HG03520 (cell line): ENCODE measurements around the gene MXRA7.
"Not testable (repeated sequence)": the region's sequence is repeated elsewhere in the genome, so short reads cannot be mapped to it uniquely, and the experiment has no call there.

ENCODE experiments used
- ATAC-seq: cut with Tn5 transposase; IDR thresholded peaks from one replicate; pipeline ENCODE4 v1.9.1; 2021; ENCODE audit warnings: mild to moderate bottlenecking, moderate library complexity; ENCODE audit not compliant: unreplicated experiment

The MXRA7 gene

GRCh38 chr17:76657505-76658241 lies 53.1 kb downstream of the MXRA7 start:
- no peak for ATAC-seq

GRCh38 chr17:76654408-76654807 lies 56.4 kb downstream of the MXRA7 start:
- no peak for ATAC-seq

DNA sequence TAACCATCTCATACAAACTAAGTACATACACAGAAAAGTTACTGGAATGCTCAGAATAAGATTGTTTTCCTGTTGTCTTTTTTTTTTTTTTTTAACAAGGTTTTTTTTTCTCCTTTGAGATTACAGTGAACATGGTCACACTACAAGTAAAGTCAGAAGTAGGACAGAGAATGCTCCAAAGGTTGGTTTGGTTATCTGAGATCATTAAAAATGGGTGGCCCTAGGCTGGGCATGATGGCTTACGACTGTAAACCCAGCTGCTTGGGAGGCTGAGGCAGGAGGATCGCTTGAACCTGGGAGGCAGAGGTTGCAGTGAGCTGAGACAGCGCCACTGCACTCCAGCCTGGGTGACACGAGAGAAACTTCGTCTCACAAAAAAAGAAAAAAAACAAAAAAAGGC lies 60.3 kb downstream of the MXRA7 start:
- ATAC-seq = no peak

GRCh38 chr17:76646712-76647111 lies 64.1 kb downstream of the MXRA7 start:
- ATAC-seq = no peak

GRCh38 chr17:76645481-76645880 lies 65.3 kb downstream of the MXRA7 start:
- ATAC-seq = no peak

- ATAC-seq = no peak
Observed at GRCh38 chr17:76644995-76645394, 65.8 kb downstream of the MXRA7 start.

- no peak for ATAC-seq
Observed at GRCh38 chr17:76643553-76644148, 67.1 kb downstream of the MXRA7 start, which contains the start of gene ST6GALNAC1. ST6GALNAC1 (minus strand) TSS chr17:76643757; CDS start chr17:76643638, 119 bp downstream.

GRCh38 chr17:76642994-76643393 lies 67.8 kb downstream of the MXRA7 start:
- ATAC-seq = no peak

- no peak for ATAC-seq
Observed at GRCh38 chr17:76642032-76642561, 68.7 kb downstream of the MXRA7 start.

DNA sequence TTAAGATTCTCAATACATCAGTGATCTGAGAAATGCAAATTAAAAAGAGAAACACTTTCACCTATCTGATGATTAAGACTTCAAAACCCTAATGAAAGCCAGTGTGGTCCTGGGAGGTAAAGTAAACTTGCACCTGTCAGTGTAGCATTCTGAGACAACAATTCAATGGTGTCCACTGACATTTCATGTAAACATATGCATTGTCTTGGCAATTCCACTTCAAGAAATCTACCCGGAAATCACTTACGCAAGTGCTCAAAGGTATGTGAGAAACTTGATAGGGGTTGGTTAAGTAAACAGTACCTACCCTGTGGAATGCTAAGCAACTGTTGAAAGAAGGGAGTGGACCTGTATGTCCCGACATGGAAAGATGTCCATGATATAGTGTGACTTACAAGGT lies 69.3 kb downstream of the MXRA7 start:
- ATAC-seq = no peak

DNA sequence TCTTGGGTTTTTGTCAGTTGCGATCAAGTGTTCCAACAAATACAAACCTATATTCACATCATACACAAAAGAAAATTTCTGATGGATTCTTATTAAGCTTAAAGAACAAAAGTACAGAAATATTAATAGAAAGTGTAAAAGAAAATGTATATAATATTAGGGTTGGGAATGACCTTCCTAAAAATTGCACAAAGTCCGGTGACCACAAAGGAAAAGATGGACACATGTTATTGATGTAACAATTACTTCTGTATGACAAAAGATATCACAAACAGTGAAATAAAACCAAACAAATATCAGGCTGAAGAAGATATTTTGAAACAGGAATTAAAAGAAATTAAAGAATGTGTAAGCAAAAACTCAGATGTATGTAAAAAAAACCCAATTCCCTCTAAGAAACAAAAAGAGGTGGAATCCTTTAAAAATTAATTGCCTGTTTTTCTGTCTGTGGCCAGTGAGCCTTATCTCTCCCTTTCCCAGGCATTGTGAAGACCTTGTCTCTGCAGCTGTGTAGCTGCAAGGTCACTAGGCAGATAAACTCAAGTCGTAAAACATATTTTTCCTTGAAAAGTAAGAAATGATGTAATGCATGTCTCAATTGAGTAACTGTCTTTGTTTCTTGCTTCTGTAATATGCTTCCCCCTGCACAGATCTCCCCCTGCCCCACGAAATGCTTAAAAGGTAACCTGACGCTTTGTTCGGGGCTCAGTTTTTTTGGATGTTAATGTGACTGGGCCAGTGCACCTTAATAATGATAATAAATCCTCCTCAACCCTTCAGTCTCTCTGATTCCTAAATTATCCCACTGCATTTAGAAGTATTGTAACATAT lies 70.0 kb downstream of the MXRA7 start:
- ATAC-seq = no peak

GRCh38 chr17:76638263-76638662 lies 72.5 kb downstream of the MXRA7 start:
- no peak for ATAC-seq

- ATAC-seq = not testable (repeated sequence)
Observed at GRCh38 chr17:76636486-76637206, 74.1 kb downstream of the MXRA7 start.

- no peak for ATAC-seq
Observed at GRCh38 chr17:76635659-76636360, 75.0 kb downstream of the MXRA7 start.

DNA sequence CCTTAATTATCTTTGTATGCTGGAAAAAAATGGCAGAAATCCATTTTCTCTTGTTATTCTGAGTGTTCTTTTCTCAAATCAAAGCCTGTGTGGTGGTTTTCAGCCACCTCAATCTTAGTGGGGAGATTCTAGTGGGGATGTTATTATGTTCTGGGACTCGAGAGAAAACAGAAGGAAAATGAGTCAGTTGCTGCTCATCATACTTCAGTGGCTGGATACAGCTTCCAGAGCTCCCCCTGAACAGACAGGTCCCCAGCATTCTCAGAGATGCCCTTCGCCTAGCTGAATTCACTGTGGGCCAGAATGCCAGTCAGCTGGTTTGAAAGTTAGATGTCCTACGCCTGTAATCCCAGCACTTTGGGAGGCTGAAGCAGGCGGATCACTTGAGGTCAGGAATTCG lies 75.7 kb downstream of the MXRA7 start:
- ATAC-seq = no peak

DNA sequence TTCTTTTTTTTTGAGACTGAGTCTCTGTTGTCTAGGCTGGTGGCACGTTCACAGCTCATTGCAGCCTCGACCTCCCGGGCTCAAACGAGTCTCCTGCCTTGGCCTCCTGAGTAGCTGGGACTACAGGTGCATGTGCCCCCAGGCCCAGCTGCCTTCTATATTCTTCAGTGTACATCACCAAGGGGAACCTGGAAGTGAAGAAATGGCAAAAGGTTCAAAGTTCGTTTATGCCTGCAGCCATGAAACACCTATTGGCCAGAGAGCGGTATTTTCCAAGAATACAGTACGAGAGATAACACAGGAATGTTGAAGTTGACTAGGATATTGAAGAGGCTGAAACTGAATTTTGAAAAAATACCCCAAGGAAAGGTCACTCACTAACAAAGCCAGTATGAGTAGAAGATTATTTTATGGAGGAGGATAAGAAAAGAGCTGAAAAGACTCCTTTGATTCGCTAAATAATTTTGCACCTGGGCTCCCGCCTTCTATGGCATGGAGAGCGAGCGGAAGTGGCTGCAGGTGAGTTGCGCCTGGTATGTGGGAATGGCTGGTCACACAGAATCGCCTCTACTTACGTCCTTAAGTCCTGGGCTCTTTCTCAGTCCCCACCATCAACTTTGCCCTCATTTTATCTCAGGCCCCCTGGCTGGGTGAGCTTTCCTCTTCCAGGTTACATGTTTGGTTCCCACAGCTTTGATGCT lies 77.0 kb downstream of the MXRA7 start:
- ATAC-seq = no peak

GRCh38 chr17:76631821-76632565 lies 78.8 kb downstream of the MXRA7 start:
- no peak for ATAC-seq

- ATAC-seq = no peak
Observed at GRCh38 chr17:76630151-76630550, 80.6 kb downstream of the MXRA7 start.
